ENCODE results near the gene TPP1.

DNA sequence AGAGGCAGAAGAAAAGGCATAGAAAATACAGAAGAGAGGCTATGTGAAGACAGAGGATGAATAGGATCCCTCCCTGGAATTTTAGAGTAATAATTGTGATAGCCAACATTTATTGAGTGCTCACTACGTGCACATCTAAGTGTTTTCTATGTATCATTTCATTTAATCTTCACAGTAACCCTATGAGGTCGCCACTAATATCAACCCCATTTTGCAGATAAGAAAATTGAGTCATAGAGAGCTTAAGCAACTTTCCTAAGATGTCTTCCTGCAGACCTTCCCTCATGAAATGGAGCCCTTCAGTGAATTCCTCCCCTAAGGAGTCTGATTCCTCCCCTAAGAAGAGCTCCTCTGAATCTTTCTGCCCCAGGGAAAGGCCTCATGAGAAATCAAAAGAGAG lies 53.9 kb downstream of the TPP1 start:
- TF ChIP-seq, protein P1, sequence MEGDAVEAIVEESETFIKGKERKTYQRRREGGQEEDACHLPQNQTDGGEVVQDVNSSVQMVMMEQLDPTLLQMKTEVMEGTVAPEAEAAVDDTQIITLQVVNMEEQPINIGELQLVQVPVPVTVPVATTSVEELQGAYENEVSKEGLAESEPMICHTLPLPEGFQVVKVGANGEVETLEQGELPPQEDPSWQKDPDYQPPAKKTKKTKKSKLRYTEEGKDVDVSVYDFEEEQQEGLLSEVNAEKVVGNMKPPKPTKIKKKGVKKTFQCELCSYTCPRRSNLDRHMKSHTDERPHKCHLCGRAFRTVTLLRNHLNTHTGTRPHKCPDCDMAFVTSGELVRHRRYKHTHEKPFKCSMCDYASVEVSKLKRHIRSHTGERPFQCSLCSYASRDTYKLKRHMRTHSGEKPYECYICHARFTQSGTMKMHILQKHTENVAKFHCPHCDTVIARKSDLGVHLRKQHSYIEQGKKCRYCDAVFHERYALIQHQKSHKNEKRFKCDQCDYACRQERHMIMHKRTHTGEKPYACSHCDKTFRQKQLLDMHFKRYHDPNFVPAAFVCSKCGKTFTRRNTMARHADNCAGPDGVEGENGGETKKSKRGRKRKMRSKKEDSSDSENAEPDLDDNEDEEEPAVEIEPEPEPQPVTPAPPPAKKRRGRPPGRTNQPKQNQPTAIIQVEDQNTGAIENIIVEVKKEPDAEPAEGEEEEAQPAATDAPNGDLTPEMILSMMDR (IDR thresholded peaks at IDR 0.05) = no peak
- TF ChIP-seq ZFX (IDR thresholded peaks at IDR 0.05; ENCODE audit: borderline replicate concordance) = no peak

Data from 22Rv1 (cell line).